ENCODE measurements around the gene IFI27. TPM values are rescaled to one million over a fixed set of nuclear protein-coding genes. Genes with fewer than 3 reads are reported as not detected.

The IFI27 gene
- total and polyA plus RNA-seq, 2 of the 8 experiments (the other 6 are each of a cell fraction or from before 2014, with no cell fraction given) = 0.76 to 2.2 TPM

DNA sequence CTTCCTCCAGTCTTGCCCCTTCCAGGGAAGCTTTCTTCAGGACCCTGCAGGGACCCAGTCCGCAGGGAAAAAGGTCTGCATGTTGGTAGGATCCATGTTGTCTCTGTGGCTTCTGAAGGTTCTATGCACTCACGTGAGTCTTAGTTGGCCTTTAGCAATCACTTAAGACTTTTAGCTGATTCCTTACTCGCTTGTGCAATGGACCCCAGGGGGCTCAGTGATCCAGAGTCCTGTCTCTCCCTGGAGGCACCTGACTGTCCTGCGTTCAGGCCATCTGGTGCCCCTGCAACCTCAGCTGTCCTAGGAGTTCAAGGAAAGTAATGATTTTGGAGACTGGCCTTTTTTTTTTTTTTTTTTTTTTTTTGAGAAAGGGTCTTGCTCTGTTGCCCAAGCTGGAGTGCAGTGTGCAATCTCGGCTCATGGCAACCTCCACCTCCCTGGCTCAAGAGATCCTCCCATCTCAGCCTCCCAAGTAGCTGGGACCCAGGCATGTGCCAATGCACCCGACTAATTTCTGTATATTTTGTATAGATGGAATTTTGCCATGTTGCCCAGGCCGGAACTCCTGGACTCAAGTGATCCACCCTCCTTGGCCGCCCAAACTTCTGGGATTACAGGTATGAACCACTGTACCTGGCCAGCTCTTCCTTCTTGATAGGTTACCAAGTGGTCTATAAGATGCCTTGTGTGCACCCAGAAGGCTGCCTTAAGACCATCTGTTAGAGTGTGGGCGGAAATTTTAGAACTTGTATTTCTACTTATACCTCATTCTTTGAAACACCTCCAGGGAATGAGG lies 14.2 kb downstream of the IFI27 start:
- H2BK5ac ChIP-seq (ENCODE audit: low read depth, low read length) = no peak overlapping the region
- no peak overlapping the region for H3K14ac ChIP-seq (ENCODE audit: insufficient read length)
- H3K23ac ChIP-seq (ENCODE audit: insufficient read length) = no peak overlapping the region
- H3K4me3 ChIP-seq (ENCODE audit: extremely low read depth in 1 of 4, insufficient read depth in 2 of 4, low read depth in 3 of 4, low read length in 4 of 4) = no peak overlapping the region
- no peak overlapping the region for H3K9ac ChIP-seq (replicated peaks in 1 of 4; ENCODE audit: extremely low read depth in 1 of 4, low read depth in 3 of 4, low read length in 3 of 4)
- H2BK15ac ChIP-seq (ENCODE audit: low read length) = no peak overlapping the region
- no peak overlapping the region for H2AK5ac ChIP-seq (ENCODE audit: low read depth, low read length)
- no peak overlapping the region for H4K5ac ChIP-seq (ENCODE audit: insufficient read length, low read depth, low read length)
- H4K20me1 ChIP-seq (replicated peaks in 1 of 2; ENCODE audit: control insufficient read depth in 1 of 2, insufficient read depth in 2 of 2, low read length in 2 of 2) = no peaks in the 10 kb centered on the region
- no peaks in the 10 kb centered on the region; a peak in 1 of 4 replicates for H3K9me3 ChIP-seq (ENCODE audit: insufficient read depth in 2 of 2, low read depth in 1 of 2, low read length in 1 of 2)
- no peak overlapping the region for H2BK12ac ChIP-seq (ENCODE audit: low read depth, low read length)
- no peaks in the 10 kb centered on the region for H3K36me3 ChIP-seq (ENCODE audit: control insufficient read depth in 2 of 4, insufficient read depth in 4 of 4, low read length in 3 of 4)
- no peak overlapping the region for H3K56ac ChIP-seq (replicated peaks; ENCODE audit: insufficient read length, low read depth, low read length)
- no peak overlapping the region for H3K4ac ChIP-seq (replicated peaks; ENCODE audit: insufficient read length, low read depth, low read length)
- no peak overlapping the region for H3K4me2 ChIP-seq (ENCODE audit: insufficient read depth in 1 of 2, low read depth in 2 of 2, low read length in 2 of 2)
- H3K23me2 ChIP-seq (ENCODE audit: low read depth, low read length) = peaks cover 7% of the 10 kb centered on the region; the same call in 1 of the 2 replicates
- H2BK120ac ChIP-seq (replicated peaks; ENCODE audit: low read depth, low read length) = no peak overlapping the region
- no peak overlapping the region for H2AFZ ChIP-seq (ENCODE audit: low read length)
- DNase-seq (ENCODE audit: low read depth in 1 of 2, low spot score in 2 of 2) (peak in 1 of 2 experiments; percentile 14), FAIRE-seq (no peak)
- H3K27ac ChIP-seq (ENCODE audit: low read depth, low read length) = no peak overlapping the region
- peaks cover 0 to 2% (median 0%) of the 10 kb centered on the region in 4 experiments; a peak in 2 of 7 replicates for H3K27me3 ChIP-seq (replicated peaks in 1 of 4; ENCODE audit: control insufficient read depth in 3 of 4, extremely low read depth in 1 of 4, insufficient read depth in 3 of 4, low read length in 3 of 4)
- no peak overlapping the region for H2BK20ac ChIP-seq (ENCODE audit: low read length)
- H3K79me1 ChIP-seq (ENCODE audit: low read depth, low read length) = no peaks in the 10 kb centered on the region
- H3K79me2 ChIP-seq (ENCODE audit: control insufficient read depth in 1 of 2, insufficient read depth in 2 of 2, low read length in 2 of 2) = no peaks in the 10 kb centered on the region
- no peak overlapping the region for H4K91ac ChIP-seq (replicated peaks; ENCODE audit: insufficient read length, low read length)
- H3K4me1 ChIP-seq (replicated peaks in 1 of 4; ENCODE audit: control insufficient read depth in 3 of 4, insufficient read depth in 4 of 4, low read length in 3 of 4) = peaks cover 0 to 4% (median 2%) of the 10 kb centered on the region in 4 experiments; a peak in 3 of 7 replicates
- H4K8ac ChIP-seq (ENCODE audit: extremely low read depth, insufficient read depth, low read length) = no peak overlapping the region
- 82% methylated on average over 8 of the region's 9 CpGs; no CpG with 5 or more reads in 1 of the 2 experiments for WGBS, 2 experiments (ENCODE audit: extremely low coverage in 1 of 2, insufficient coverage in 1 of 2, insufficient read length in 1 of 2, insufficient replicate concordance in 2 of 2, low coverage in 1 of 2, low lambda C conversion rate in 2 of 2, missing lambda C conversion rate in 1 of 2)
- no peak overlapping the region for H3K18ac ChIP-seq (ENCODE audit: extremely low read depth, low read length)
- TF ChIP-seq, protein P1, sequence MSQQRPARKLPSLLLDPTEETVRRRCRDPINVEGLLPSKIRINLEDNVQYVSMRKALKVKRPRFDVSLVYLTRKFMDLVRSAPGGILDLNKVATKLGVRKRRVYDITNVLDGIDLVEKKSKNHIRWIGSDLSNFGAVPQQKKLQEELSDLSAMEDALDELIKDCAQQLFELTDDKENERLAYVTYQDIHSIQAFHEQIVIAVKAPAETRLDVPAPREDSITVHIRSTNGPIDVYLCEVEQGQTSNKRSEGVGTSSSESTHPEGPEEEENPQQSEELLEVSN (IDR thresholded peaks at IDR 0.05) = no peak
- TF ChIP-seq EGR1 (IDR thresholded peaks at IDR 0.05; ENCODE audit: borderline replicate concordance, low read depth, low read length) = no peak
- no peak for TF ChIP-seq RXRA (IDR thresholded peaks at IDR 0.05; ENCODE audit: insufficient read depth, low read depth, low read length)
- TF ChIP-seq KDM1A (IDR thresholded peaks at IDR 0.05; ENCODE audit: borderline replicate concordance, low read length) = no peak
- TF ChIP-seq RNF2 (IDR thresholded peaks at IDR 0.05; ENCODE audit: borderline replicate concordance, low read depth, low read length, missing control alignments, poor library complexity, severe bottlenecking) = no peak
- no peak for TF ChIP-seq TBP (IDR thresholded peaks at IDR 0.05; ENCODE audit: low read depth, low read length)
- no peak for TF ChIP-seq HDAC6 (IDR thresholded peaks at IDR 0.05; ENCODE audit: low read depth, low read length)
- TF ChIP-seq ASH2L (IDR thresholded peaks at IDR 0.05; ENCODE audit: low read length) = no peak
- TF ChIP-seq TAF7 (optimal IDR thresholded peaks at IDR 0.05; ENCODE audit: borderline replicate concordance, low read depth, low read length) = no peak
- ChIA-PET POLR2A (ENCODE audit: partially characterized antibody) (interaction anchor here (0.8 to 0.9 kb wide), 2 partner anchors 10 to 60 kb away, joined by 3 to 4 read pairs; no protein-coding TSS in a partner anchor), CTCF (ENCODE audit: partially characterized antibody) (interaction anchor here (1.0 to 2.2 kb wide), 4 partner anchors 13 to 88 kb away, joined by 3 to 12 read pairs (median 4); no protein-coding TSS in a partner anchor)
